ENCODE results near the gene STAM2. TPM values are rescaled to one million over a fixed set of nuclear protein-coding genes. Genes with fewer than 3 reads are reported as not detected.

The STAM2 gene
- total RNA-seq (ENCODE audit: low replicate concordance), result 24.6 and 26.1 TPM in 2 replicates
- long read RNA-seq, full-length matches to known transcripts, result 26 of 38 reads
- long read RNA-seq, partial matches to known transcripts, result 3 of 38 reads
- long read RNA-seq, other reads (novel, unspliced or antisense), result 9 of 38 reads

DNA sequence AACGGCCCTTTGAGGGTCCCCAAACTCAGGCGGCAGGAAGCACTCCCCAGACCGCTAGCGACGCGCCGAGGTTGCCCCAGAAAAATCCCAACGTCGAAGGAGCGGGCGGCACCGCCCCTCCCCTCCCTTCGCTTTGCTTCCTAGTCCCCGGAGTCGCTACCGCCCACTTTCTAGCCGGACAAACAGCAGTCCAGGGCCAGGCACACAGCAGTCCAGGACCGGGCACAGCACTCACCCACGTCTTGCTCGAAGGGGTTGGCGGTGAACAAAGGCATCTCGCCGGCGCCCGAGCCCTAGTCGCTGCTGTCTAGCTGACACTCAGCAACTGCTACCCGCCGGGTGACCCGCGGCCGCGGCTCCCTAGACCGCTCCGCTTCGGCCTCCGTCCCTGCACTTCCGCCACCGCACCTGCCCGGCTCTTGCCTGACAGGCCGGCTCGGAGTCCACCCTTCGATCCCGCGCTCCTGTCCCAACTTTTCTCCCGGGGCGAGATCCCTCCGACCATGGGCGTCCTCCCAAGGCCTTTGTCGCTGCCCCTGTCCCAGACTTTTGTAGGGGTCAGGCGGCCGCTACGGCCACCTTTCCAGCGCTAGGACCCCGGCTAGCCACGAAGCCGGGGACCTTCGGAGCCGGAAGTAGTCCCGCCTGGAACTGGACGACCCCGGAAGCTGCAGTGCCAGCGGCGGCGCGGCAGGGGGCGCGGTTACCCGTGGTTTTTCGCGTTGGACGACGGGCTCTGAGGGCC is at the start of gene STAM2:
Gene STAM2, minus strand, starts transcription at position 396 of the 745 bp plus-strand sequence. Its CDS starts 121 bp downstream, at position 275.
- peak; percentile 98 for TF ChIP-seq CTCF (conservative IDR thresholded peaks at IDR 0.05)
- H3K36me3 Mint-ChIP-seq, result no peaks in the 10 kb centered on the region
- peaks cover 2% of the 10 kb centered on the region for H3K27me3 Mint-ChIP-seq
- H3K4me3 Mint-ChIP-seq, result peak within 1 kb of the TSS; percentile 97
- H3K27ac Mint-ChIP-seq, result peak within 1 kb of the TSS; percentile 99
- H3K4me1 Mint-ChIP-seq (ENCODE audit: unreplicated experiment), result peaks cover 12% of the 10 kb centered on the region
- DNase-seq (ENCODE audit: extremely low spot score, unreplicated experiment), result peak; percentile 96
- H3K9me3 Mint-ChIP-seq, result no peaks in the 10 kb centered on the region

- Mint-ChIP-seq H3K4me3 (no peak overlapping the region), H3K4me1 (ENCODE audit: unreplicated experiment) (peaks cover 11% of the 10 kb centered on the region), H3K9me3 (no peaks in the 10 kb centered on the region), H3K36me3 (no peaks in the 10 kb centered on the region), H3K27me3 (no peaks in the 10 kb centered on the region), H3K27ac (no peak overlapping the region)
- TF ChIP-seq CTCF (conservative IDR thresholded peaks at IDR 0.05), result no peak
- no peak for DNase-seq (ENCODE audit: extremely low spot score, unreplicated experiment)
These were observed 48.4 kb upstream of the STAM2 start for GRCh38 chr2:152223977-152224376.

GRCh38 chr2:152222975-152223637 is 47.5 kb upstream of the STAM2 start:
- H3K27me3 Mint-ChIP-seq, result no peaks in the 10 kb centered on the region
- H3K4me3 Mint-ChIP-seq, result no peak overlapping the region
- H3K4me1 Mint-ChIP-seq (ENCODE audit: unreplicated experiment), result peaks cover 11% of the 10 kb centered on the region
- no peaks in the 10 kb centered on the region for H3K36me3 Mint-ChIP-seq
- no peak for DNase-seq (ENCODE audit: extremely low spot score, unreplicated experiment)
- no peak for TF ChIP-seq CTCF (conservative IDR thresholded peaks at IDR 0.05)
- peak overlapping the region; percentile 23 for H3K27ac Mint-ChIP-seq
- H3K9me3 Mint-ChIP-seq, result no peaks in the 10 kb centered on the region

- H3K4me3 Mint-ChIP-seq, result no peak overlapping the region
- H3K27ac Mint-ChIP-seq, result no peak overlapping the region
- no peaks in the 10 kb centered on the region for H3K27me3 Mint-ChIP-seq
- no peaks in the 10 kb centered on the region for H3K9me3 Mint-ChIP-seq
- H3K4me1 Mint-ChIP-seq (ENCODE audit: unreplicated experiment), result peaks cover 11% of the 10 kb centered on the region
- H3K36me3 Mint-ChIP-seq, result no peaks in the 10 kb centered on the region
- no peak for DNase-seq (ENCODE audit: extremely low spot score, unreplicated experiment)
- TF ChIP-seq CTCF (conservative IDR thresholded peaks at IDR 0.05), result no peak
These were observed 46.3 kb upstream of the STAM2 start for GRCh38 chr2:152221839-152222238.

- Mint-ChIP-seq H3K9me3 (no peaks in the 10 kb centered on the region), H3K27me3 (no peaks in the 10 kb centered on the region), H3K27ac (no peak overlapping the region), H3K4me1 (ENCODE audit: unreplicated experiment) (peaks cover 10% of the 10 kb centered on the region), H3K36me3 (no peaks in the 10 kb centered on the region), H3K4me3 (no peak overlapping the region)
- TF ChIP-seq CTCF (conservative IDR thresholded peaks at IDR 0.05), result no peak
- DNase-seq (ENCODE audit: extremely low spot score, unreplicated experiment), result no peak
These were observed 43.7 kb upstream of the STAM2 start for GRCh38 chr2:152219077-152219828.
